Body of pancreas (tissue), 4 donors: ENCODE measurements around the gene GPATCH1. TPM values are rescaled to one million over a fixed set of nuclear protein-coding genes. Genes with fewer than 3 reads are reported as not detected.
A peak's percentile ranks its signal among the peaks of the same experiment; 100 is the strongest.
"Not testable (repeated sequence)": the region's sequence is repeated elsewhere in the genome, so short reads cannot be mapped to it uniquely, and the experiment has no call there.

Experiments used
- ATAC-seq: fragments of 150-250 bp; one replicate; pipeline ENCODE4 v1.9.1; 2016
- DNase-seq, 4 donors: peaks; one replicate each; pipeline ENCODE4 v3.0.0-alpha.2; 2019
- H3K27ac ChIP-seq, 4 donors: fragments of 200-600 bp; sonication (generic); 1 replicate in 3 of 4; 2 replicates in 1 of 4; pipeline versions ENCODE4 v1.5.1 to v1.6.1; 2016 to 2019; ENCODE audit warnings: mild to moderate bottlenecking in 1 of 4, mixed read lengths in 1 of 4, moderate library complexity in 1 of 4
- H3K27me3 ChIP-seq, 2 donors: fragments of 200-600 bp; sonication (generic); one replicate each; pipeline ENCODE4 v1.6.0; 2016; ENCODE audit warnings: mild to moderate bottlenecking in 1 of 2
- H3K36me3 ChIP-seq, 2 donors: fragments of 200-600 bp; sonication (generic); replicated peaks in 1 of 2; 2 replicates each; pipeline ENCODE4 v1.5.1; 2016; ENCODE audit warnings: low read depth in 2 of 2; ENCODE audit not compliant: insufficient read depth in 1 of 2
- H3K4me1 ChIP-seq: fragments of 200-600 bp; sonication (generic); one replicate; pipeline ENCODE4 v1.6.0; 2016
- H3K4me3 ChIP-seq, 2 donors: fragments of 200-600 bp; sonication (generic); 1 replicate in 1 of 2; 2 replicates in 1 of 2; pipeline ENCODE4 v1.5.1; 2016 to 2019
- H3K9me3 ChIP-seq, 3 donors: fragments of 200-600 bp; sonication (generic); 1 replicate in 2 of 3; 2 replicates in 1 of 3; pipeline ENCODE4 v1.5.1; 2016
- POLR2A ChIP-seq, 3 donors: fragments of 450-650 bp; IDR thresholded peaks; one replicate each; pipeline ENCODE4 v1.6.1; 2016; ENCODE audit warnings: antibody characterized with exemption in 3 of 3, mild to moderate bottlenecking in 2 of 3
- WGBS, 2 donors: methylation state at CpG; one replicate each; pipeline ENCODE4 v1.1.5; 2017; 5-methylcytosine and 5-hydroxymethylcytosine counted together
- intact Hi-C: fragments of 100-400 bp; cut with DNase I; formaldehyde crosslinking; loops from one replicate; pipeline ENCODE4 v1.15.1; 2023
- total RNA-seq, 2 donors: library from RNA; depleted of rRNA; stranded (reverse); fragments of >200 nt; gene quantifications; one replicate each; pipeline ENCODE4 v1.1.0, GENCODE V29; 2016
- TF ChIP-seq, protein P1 (sequence below), 7 experiments: fragments of 450-650 bp in 4 of 7; fragments of 200-600 bp in 3 of 7; sonication (generic) in 3 of 7; IDR thresholded peaks; one replicate each; pipeline ENCODE4 v1.5.1; 2016 to 2019; ENCODE audit warnings: antibody characterized with exemption in 7 of 7

GPATCH1 gene
- total RNA-seq, 2 donors from 2014 or later: 6.6 to 7.0 TPM

DNA sequence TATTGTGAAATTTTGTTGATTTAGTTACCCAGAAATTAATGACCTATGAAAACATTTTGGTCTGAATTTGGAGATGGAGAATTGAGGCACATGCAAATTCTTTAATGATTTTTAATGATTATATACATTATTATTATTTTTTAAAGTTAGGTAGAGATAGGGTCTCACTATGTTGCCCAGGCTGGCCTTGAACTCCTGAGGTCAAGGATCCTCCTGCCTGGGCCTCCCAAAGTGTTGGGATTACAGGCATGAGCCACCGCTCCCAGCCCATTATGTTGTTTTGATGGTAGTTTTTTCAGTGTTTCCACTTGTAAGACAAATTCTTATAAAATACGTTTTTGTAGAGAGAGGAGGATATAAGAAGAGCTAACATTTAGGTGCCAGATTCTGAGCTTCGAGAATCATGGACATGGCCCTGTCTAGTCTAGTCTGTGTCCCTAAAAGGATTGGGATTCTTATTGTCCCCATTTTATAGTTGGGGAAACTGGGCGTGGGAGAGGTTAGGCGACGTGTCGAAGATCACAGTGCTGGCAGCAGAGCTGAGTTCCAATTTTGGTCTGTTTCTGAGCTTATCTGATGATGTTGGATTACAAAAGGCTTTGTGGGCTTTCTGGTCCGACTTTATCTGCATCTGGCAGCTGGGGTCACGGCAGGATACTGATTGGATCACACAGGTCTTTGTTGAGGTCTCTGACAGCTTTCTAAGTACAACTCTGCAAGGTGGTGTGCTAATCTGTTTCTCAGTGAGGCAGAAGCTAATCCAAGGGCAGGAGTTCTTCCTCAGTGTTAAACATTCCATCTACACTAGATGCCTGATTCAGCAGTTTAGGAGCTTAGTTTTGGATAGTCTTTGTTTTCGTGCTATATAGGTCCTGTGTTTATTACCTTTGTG, 43.5 kb downstream of the GPATCH1 start:
- H3K27ac ChIP-seq: no peak overlapping the region
- no peak overlapping the region for H3K4me3 ChIP-seq
- no peaks in the 10 kb centered on the region for H3K27me3 ChIP-seq
- intact Hi-C loops: no loop called here
- H3K9me3 ChIP-seq: no peaks in the 10 kb centered on the region
- no peak for ATAC-seq
- TF ChIP-seq, protein P1, sequence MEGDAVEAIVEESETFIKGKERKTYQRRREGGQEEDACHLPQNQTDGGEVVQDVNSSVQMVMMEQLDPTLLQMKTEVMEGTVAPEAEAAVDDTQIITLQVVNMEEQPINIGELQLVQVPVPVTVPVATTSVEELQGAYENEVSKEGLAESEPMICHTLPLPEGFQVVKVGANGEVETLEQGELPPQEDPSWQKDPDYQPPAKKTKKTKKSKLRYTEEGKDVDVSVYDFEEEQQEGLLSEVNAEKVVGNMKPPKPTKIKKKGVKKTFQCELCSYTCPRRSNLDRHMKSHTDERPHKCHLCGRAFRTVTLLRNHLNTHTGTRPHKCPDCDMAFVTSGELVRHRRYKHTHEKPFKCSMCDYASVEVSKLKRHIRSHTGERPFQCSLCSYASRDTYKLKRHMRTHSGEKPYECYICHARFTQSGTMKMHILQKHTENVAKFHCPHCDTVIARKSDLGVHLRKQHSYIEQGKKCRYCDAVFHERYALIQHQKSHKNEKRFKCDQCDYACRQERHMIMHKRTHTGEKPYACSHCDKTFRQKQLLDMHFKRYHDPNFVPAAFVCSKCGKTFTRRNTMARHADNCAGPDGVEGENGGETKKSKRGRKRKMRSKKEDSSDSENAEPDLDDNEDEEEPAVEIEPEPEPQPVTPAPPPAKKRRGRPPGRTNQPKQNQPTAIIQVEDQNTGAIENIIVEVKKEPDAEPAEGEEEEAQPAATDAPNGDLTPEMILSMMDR (IDR thresholded peaks at IDR 0.05): no peak
- TF ChIP-seq POLR2A (IDR thresholded peaks at IDR 0.05): no peak
- no peaks in the 10 kb centered on the region for H3K4me1 ChIP-seq
- no peak for DNase-seq
- WGBS, 2 donors: 78 to 83% methylated on average over 10 of the region's 10 CpGs
- peaks cover 0 to 8% of the 10 kb centered on the region in 2 donors for H3K36me3 ChIP-seq

DNA sequence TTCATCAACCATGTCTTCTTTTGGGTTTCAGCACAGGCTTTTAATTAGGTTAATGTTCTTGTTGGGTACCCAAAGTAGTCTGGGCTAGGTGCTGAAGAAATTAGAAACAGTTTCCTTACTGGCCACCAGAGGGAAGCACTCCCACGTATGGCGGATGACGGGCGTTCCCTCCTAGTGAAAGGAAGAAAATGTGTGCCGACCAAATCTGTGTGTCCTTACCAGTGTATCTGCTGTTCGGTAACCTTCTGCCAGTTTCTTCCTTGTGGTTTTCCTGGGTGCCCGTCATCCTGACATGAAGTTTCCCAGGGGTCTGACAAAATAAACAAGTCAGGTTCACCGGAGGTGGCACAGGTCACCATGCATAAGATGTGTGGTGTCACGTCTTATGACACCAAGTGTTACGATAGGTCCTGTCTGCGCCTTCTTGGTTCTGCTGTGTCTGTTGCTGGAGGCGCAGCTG, 45.0 kb downstream of the GPATCH1 start:
- Histone ChIP-seq H3K27me3 (no peaks in the 10 kb centered on the region), H3K27ac (no peak overlapping the region), H3K36me3 (peaks cover 0 to 8% of the 10 kb centered on the region in 2 donors), H3K4me1 (no peaks in the 10 kb centered on the region), H3K4me3 (no peak overlapping the region), H3K9me3 (no peaks in the 10 kb centered on the region)
- DNase-seq (peak; percentile 48 to 60 (median 54)), ATAC-seq (peak; percentile 77)
- intact Hi-C loops: no loop called here
- TF ChIP-seq, protein P1 (IDR thresholded peaks at IDR 0.05): peak; percentile 66 to 84 (median 69)
- TF ChIP-seq POLR2A (IDR thresholded peaks at IDR 0.05): no peak
- 32 to 36% methylated on average over 12 of the region's 12 CpGs for WGBS, 2 donors

DNA sequence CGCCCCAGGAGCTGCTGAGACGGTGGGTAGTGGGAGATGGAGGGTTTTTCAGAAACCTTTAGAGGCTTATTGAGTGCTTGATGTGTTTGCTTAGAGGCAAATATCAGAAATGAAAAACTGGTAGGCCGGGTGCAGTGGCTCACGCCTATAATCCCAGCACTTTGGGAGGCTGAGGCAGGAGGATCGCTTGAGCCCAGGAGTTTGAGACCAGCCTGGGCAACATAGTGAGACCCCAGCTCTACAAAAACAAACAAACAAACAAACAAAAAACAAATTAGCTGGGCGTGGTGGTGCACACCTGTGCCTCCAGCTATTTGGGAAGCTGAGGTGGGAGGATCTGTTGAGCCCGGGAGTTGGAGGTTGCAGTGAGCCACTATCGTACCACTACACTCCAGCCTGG, 45.7 kb downstream of the GPATCH1 start:
- H3K36me3 ChIP-seq, ATAC-seq, H3K9me3 ChIP-seq, H3K4me1 ChIP-seq, H3K27ac ChIP-seq, H3K27me3 ChIP-seq, intact Hi-C loops, DNase-seq, H3K4me3 ChIP-seq: not testable (repeated sequence)
- 88 to 90% methylated on average over 8 of the region's 8 CpGs for WGBS, 2 donors

DNA sequence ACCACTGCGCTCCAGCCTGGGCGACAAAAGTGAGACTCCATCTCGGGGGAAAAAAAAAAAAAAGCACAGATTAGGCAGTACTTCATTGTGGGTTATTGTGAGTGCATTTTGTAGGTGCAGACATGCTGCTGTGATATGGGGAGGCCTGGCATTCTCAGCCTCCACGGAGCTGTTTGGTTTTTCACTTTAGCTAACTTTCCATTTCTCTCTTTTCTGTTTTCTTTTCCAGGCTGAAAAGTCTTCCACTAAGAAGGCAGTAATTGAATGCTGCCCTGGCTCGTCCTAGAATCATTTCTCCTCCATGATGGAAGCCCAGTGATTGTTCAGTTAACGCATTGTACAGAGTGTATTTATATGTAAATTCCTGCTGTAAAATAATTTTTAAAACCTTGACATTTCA, 48.9 kb downstream of the GPATCH1 start:
- Histone ChIP-seq H3K4me3 (no peak overlapping the region), H3K9me3 (no peaks in the 10 kb centered on the region), H3K4me1 (no peaks in the 10 kb centered on the region), H3K27ac (no peak overlapping the region), H3K36me3 (peaks cover 0 to 8% of the 10 kb centered on the region in 2 donors), H3K27me3 (no peaks in the 10 kb centered on the region)
- 88 to 91% methylated on average over 6 of the region's 6 CpGs for WGBS, 2 donors
- no peak for ATAC-seq
- TF ChIP-seq, protein P1 (IDR thresholded peaks at IDR 0.05): no peak
- TF ChIP-seq POLR2A (IDR thresholded peaks at IDR 0.05): no peak
- no peak for DNase-seq
- intact Hi-C loops: no loop called here

DNA sequence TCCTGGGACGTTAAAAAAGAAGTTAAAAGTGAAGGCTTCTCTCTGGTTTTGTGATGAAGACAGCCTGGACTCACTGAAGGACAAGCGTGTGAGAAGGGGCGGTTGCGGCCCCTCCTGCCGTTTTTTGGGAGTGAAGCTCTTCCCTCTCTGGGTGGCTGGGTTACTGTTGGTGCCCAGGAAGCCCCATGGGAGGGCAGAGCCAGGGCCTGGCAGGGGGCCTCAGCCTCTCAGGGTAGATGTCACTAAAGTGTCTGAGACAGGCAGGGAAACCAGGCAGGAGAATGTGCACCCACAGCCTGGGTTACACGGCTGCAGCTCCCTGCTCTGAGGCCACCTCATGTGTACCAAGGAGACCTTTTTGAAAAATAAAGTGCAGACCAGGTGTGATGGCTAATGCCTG, 49.5 kb downstream of the GPATCH1 start:
- intact Hi-C loops: no loop called here
- Histone ChIP-seq H3K4me1 (no peaks in the 10 kb centered on the region), H3K27ac (no peak overlapping the region), H3K9me3 (no peaks in the 10 kb centered on the region), H3K4me3 (no peak overlapping the region), H3K27me3 (peaks cover 0 to 5% of the 10 kb centered on the region in 2 donors), H3K36me3 (peaks cover 0 to 8% of the 10 kb centered on the region in 2 donors)
- WGBS, 2 donors: 85 to 91% methylated on average over 5 to 6 of the region's 6 CpGs
- ATAC-seq: no peak
- no peak for TF ChIP-seq POLR2A (IDR thresholded peaks at IDR 0.05)
- TF ChIP-seq, protein P1 (IDR thresholded peaks at IDR 0.05): no peak
- no peak for DNase-seq
